T-helper 1 cell treated with Interleukin-12 subunit alpha and Interleukin-12 subunit beta and Interleukin-4 antibody, amounts not matched to agents 30 μg/mL and 1 μg/mL, for 36 hours (primary cell): ENCODE data around the gene HMCN2.

Experiments
- H3K27ac Mint-ChIP-seq: one replicate; pipeline ENCODE4 v1.8.0; 2021; ENCODE audit warnings: mild to moderate bottlenecking, mixed read lengths
- H3K27me3 Mint-ChIP-seq: one replicate; pipeline ENCODE4 v1.8.0; 2021; ENCODE audit warnings: low read depth, mixed read lengths
- H3K36me3 Mint-ChIP-seq: one replicate; pipeline ENCODE4 v1.8.0; 2021; ENCODE audit warnings: low read depth, mixed read lengths
- H3K4me1 Mint-ChIP-seq: one replicate; pipeline ENCODE4 v1.8.0; 2021; ENCODE audit warnings: low read depth, mixed read lengths
- H3K4me3 Mint-ChIP-seq: one replicate; pipeline ENCODE4 v1.8.0; 2021; ENCODE audit warnings: mild to moderate bottlenecking, moderate library complexity, mixed read lengths
- H3K9me3 Mint-ChIP-seq: one replicate; pipeline ENCODE4 v1.8.0; 2021; ENCODE audit warnings: mixed read lengths

The HMCN2 gene

DNA sequence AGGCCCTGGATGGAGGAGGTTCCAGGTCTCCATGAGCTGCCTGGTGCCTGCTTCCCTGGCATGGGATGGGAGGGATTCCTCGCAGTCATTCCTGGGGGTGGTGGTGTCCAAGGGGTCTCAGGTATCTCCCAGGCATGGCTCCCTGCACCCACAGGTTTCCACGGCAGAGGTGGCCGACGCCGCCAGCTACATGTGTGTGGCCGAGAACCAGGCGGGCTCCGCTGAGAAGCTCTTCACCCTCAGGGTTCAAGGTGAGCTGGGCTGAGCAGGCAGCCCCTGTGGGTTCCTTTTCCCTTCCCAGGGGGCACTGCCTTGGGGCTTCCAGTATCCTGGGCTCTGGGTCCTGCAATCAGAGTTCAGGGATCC, 117.8 kb downstream of the HMCN2 start:
- no peaks in the 10 kb centered on the region for H3K27me3 Mint-ChIP-seq
- H3K9me3 Mint-ChIP-seq: no peaks in the 10 kb centered on the region
- no peak overlapping the region for H3K27ac Mint-ChIP-seq
- no peaks in the 10 kb centered on the region for H3K4me1 Mint-ChIP-seq
- no peak overlapping the region for H3K4me3 Mint-ChIP-seq
- H3K36me3 Mint-ChIP-seq: no peaks in the 10 kb centered on the region

DNA sequence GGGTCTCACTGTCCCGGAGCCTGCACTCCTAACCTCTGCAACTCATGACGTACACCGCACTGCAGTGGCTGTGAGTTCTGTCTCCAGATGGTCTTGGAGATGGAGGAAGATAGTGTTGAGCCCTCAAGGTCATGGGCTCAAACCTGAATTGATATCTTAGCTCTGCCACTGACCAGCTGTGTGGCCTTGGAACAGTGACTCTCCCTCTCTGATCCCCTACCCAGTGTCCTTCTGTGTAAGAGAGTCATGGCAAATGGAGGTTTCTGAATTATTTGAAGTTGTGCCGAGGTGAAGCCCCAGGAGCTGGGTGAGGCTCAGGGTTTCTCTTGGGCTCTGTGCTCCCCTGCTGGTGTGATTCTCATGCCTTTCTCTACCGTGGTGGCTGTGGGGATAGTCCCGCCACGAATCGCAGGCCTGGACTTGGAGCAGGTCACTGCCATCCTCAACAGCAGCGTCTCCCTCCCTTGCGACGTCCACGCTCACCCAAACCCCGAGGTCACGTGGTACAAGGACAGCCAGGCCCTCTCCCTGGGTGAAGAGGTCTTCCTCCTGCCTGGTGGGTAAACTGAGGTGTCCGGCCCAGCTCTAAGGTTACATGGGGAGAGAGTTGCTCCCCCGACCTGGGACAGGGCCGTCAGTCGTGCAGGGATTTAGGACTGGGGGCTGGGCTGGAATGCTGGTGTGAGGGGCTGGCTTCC, 118.6 kb downstream of the HMCN2 start:
- Mint-ChIP-seq H3K36me3 (no peaks in the 10 kb centered on the region), H3K27ac (no peak overlapping the region), H3K4me3 (no peak overlapping the region)

DNA sequence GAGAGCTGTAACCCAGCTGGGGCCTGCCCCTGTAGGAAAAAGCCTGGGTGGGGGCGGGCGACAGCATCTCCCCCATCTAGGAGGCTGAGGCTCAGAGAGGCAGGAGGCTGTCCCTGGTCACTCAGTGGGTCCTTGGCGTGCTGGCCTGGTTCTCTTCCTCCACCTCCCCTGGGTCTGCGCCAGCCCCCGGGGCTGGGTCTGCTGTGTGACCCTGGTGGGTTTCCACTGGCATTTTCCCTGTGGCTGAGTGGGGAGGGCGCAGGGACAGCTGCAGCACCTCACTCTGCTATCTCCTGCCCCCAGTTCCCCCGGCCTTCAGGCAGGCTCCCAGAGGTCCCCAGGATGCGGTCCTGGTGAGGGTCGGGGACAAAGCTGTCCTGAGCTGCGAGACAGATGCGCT, 119.7 kb downstream of the HMCN2 start:
- H3K4me1 Mint-ChIP-seq: no peaks in the 10 kb centered on the region

More for the DNA sequence above, 118.6 kb downstream of the HMCN2 start:
- Mint-ChIP-seq H3K4me1 (no peaks in the 10 kb centered on the region), H3K27me3 (no peaks in the 10 kb centered on the region), H3K9me3 (no peaks in the 10 kb centered on the region)

DNA sequence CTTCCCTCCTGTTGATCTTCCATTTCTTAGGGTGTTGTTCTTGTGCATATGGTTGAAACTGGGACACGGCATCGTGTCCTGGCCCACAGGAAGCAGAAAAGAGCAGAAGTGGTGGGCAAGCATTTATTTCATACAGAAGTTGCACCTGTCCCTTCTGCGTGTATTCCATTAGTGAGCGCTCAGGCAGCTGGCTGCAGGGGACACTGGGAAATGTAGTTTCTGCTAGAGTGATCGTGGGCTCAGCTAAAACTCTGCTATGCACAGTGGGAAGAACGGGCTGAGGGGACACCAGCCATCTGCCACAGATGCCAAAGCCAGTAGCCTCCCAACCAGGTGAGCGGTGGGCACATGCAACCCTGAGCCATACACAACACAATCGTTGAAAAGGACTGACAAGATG, 121.8 kb downstream of the HMCN2 start:
- H3K4me1 Mint-ChIP-seq: no peaks in the 10 kb centered on the region
- H3K4me3 Mint-ChIP-seq: no peak overlapping the region
- H3K9me3 Mint-ChIP-seq: no peaks in the 10 kb centered on the region
- H3K27me3 Mint-ChIP-seq: no peaks in the 10 kb centered on the region
- H3K36me3 Mint-ChIP-seq: no peaks in the 10 kb centered on the region
- no peak overlapping the region for H3K27ac Mint-ChIP-seq

More for the DNA sequence above, 119.7 kb downstream of the HMCN2 start:
- no peaks in the 10 kb centered on the region for H3K36me3 Mint-ChIP-seq
- no peaks in the 10 kb centered on the region for H3K9me3 Mint-ChIP-seq
- H3K27ac Mint-ChIP-seq: no peak overlapping the region
- H3K4me3 Mint-ChIP-seq: no peak overlapping the region
- H3K27me3 Mint-ChIP-seq: no peaks in the 10 kb centered on the region

DNA sequence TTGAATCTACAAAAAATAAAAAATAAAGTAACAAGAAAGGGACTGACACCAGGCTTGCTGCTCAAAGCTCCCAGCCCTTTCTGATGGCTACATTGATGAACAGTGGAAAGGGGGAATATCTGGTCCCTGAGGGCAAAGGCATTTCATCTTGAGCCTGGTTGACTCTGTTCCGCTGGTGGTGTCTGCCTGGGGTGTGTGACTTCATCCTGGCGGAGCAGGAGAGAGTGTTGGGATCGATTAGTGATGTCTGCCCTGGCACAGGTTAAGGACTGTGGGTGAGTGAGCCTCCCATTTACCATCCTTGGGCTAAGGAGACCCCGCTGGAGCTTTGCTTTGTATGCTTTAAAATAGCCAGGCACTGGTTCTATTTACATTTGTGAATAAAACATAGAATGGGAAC, 122.3 kb downstream of the HMCN2 start:
- Mint-ChIP-seq H3K27ac (no peak overlapping the region), H3K4me3 (no peak overlapping the region), H3K36me3 (no peaks in the 10 kb centered on the region), H3K27me3 (no peaks in the 10 kb centered on the region), H3K4me1 (no peaks in the 10 kb centered on the region), H3K9me3 (no peaks in the 10 kb centered on the region)

DNA sequence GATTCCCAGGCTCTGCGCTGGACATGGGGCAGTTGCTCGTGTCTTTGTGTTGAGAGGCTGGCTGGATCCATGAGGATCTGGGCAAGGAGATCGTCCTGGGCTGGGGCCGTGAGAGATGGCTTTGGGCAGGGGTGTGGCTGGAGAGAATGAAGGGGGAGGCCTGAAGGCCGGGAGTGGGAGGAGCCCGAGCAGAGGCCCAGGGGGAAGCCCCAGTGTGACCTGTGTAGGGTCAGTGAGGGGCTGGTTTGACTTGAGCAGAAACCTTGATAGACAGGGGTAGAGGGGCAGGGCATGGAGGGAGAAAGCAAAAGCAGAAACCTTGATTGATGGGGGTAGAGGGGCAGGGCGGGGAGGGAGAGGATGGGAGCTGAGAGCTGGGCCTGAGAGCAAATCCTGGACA, 124.8 kb downstream of the HMCN2 start:
- H3K4me3 Mint-ChIP-seq: no peak overlapping the region

DNA sequence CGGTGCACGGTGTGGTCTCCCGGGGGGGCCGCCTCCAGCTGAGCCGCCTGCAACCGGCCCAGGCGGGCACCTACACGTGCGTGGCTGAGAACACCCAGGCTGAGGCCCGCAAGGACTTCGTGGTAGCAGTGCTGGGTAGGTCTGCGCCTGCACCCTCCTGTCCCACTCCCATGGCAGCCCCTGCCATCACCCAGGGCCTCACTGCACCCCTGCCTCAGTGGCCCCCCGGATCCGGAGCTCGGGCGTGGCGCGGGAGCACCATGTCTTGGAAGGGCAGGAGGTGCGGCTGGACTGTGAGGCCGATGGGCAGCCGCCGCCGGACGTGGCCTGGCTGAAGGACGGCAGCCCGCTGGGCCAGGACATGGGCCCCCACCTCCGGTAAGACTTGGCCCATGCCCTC, 125.4 kb downstream of the HMCN2 start:
- no peaks in the 10 kb centered on the region for H3K9me3 Mint-ChIP-seq
- H3K4me3 Mint-ChIP-seq: no peak overlapping the region
- H3K36me3 Mint-ChIP-seq: no peaks in the 10 kb centered on the region
- H3K27me3 Mint-ChIP-seq: no peaks in the 10 kb centered on the region
- H3K4me1 Mint-ChIP-seq: no peaks in the 10 kb centered on the region
- no peak overlapping the region for H3K27ac Mint-ChIP-seq

More for the DNA sequence above, 124.8 kb downstream of the HMCN2 start:
- Mint-ChIP-seq H3K4me1 (no peaks in the 10 kb centered on the region), H3K9me3 (no peaks in the 10 kb centered on the region), H3K27ac (no peak overlapping the region), H3K36me3 (no peaks in the 10 kb centered on the region), H3K27me3 (no peaks in the 10 kb centered on the region)

DNA sequence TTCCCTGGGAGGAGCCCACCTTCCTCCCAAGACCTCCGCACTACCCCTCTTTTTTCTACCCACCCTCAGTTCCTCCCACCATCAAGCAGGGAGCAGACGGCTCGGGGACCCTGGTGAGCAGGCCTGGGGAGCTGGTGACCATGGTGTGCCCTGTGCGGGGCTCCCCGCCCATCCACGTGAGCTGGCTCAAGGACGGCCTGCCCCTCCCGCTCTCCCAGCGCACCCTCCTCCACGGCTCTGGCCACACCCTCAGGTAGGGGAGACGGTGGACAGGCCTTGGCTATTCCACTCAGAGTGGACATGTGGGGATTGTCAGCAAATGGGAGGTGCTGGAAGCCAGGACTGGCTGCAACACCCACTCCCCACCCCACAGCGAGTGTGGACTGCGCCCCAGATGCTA, 126.3 kb downstream of the HMCN2 start:
- H3K27me3 Mint-ChIP-seq: no peaks in the 10 kb centered on the region
- H3K9me3 Mint-ChIP-seq: no peaks in the 10 kb centered on the region
- no peak overlapping the region for H3K27ac Mint-ChIP-seq
- no peak overlapping the region for H3K4me3 Mint-ChIP-seq
- H3K4me1 Mint-ChIP-seq: no peaks in the 10 kb centered on the region
- H3K36me3 Mint-ChIP-seq: no peaks in the 10 kb centered on the region

DNA sequence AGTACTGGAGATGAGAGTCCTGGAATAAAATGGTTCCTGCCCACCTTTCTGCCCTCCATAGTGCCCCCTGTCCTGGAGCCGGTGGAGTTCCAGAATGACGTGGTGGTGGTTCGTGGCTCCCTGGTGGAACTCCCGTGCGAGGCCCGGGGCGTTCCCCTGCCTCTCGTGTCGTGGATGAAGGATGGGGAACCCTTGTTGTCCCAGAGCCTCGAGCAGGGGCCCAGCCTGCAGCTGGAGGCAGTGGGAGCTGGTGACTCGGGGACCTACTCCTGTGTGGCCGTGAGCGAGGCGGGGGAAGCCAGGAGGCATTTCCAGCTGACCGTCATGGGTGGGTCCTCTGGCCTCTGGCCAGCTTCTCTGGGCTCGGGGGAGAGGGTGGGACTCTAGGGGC, 128.1 kb downstream of the HMCN2 start:
- Mint-ChIP-seq H3K9me3 (no peaks in the 10 kb centered on the region), H3K27ac (no peak overlapping the region), H3K4me1 (no peaks in the 10 kb centered on the region), H3K36me3 (no peaks in the 10 kb centered on the region), H3K27me3 (no peaks in the 10 kb centered on the region), H3K4me3 (no peak overlapping the region)

DNA sequence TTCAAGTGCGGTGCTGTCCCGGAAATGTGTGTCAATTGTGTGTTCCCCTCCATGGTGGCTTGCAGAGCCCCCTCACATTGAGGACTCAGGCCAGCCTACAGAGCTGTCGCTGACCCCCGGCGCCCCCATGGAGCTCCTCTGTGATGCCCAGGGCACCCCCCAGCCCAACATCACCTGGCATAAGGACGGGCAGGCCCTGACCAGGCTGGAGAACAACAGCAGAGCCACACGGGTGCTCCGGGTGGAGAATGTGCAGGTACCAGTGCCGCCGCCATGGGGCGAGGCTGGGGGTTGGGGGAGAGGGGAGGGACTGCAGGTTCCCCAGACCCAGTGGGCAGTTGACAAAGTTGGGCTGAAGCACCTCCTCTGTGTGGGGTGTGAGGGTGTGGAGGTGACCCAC, 128.8 kb downstream of the HMCN2 start:
- H3K27me3 Mint-ChIP-seq: no peaks in the 10 kb centered on the region

DNA sequence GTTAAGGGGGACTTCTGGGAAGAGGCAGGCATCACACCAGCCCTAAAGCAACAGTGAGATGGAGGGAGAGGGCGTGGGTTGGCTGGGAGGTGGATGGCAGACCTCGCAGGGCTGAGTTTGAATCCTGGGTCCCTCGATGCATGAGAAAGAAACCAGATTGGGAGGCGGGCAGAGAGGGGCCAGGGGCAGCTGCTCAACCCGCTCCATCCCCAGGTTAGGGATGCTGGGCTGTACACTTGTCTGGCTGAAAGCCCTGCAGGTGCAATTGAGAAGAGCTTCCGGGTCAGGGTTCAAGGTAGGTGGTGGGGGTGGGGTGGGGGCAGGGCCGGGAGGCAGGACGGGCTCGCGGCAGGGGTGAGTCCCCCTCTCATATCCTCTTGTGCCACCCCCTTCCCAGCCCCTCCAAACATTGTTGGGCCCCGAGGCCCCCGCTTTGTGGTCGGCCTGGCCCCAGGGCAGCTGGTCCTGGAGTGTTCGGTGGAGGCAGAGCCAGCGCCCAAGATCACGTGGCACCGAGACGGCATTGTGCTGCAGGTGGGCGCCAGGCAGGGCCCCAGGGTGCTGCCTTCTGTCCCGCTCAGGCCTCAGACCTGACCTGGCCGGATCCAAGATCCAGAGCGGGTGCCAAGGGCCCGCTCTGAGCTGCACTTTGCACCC, 129.4 kb downstream of the HMCN2 start:
- no peaks in the 10 kb centered on the region for H3K4me1 Mint-ChIP-seq
- H3K36me3 Mint-ChIP-seq: no peaks in the 10 kb centered on the region
- H3K4me3 Mint-ChIP-seq: no peak overlapping the region
- no peaks in the 10 kb centered on the region for H3K9me3 Mint-ChIP-seq
- H3K27me3 Mint-ChIP-seq: no peaks in the 10 kb centered on the region
- no peak overlapping the region for H3K27ac Mint-ChIP-seq

More for the DNA sequence above, 128.8 kb downstream of the HMCN2 start:
- no peaks in the 10 kb centered on the region for H3K9me3 Mint-ChIP-seq
- H3K4me3 Mint-ChIP-seq: no peak overlapping the region
- H3K36me3 Mint-ChIP-seq: no peaks in the 10 kb centered on the region
- no peak overlapping the region for H3K27ac Mint-ChIP-seq
- no peaks in the 10 kb centered on the region for H3K4me1 Mint-ChIP-seq

DNA sequence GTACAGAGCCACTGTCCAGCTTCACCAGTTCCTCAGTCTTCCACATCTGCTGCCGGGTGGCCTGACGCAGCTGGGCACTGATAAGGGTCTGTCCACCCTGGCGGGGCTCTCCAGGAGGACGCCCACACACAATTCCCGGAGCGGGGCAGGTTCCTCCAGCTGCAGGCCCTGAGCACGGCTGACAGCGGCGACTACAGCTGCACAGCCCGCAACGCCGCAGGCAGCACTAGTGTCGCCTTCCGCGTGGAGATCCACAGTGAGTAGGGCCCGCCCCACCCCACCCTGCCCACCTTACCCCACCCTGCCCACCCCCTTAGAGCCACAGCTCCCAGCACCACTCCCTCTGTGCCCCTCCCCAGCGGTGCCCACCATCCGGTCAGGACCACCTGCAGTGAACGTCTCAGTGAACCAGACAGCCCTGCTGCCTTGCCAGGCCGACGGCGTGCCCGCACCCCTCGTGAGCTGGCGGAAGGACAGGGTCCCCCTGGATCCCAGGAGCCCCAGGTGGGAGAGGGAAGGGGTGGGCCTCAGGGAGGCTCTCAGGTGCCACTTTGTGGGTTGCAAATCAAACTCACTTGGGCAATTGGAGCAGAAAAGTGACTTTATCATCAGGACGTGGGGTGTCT, 130.4 kb downstream of the HMCN2 start:
- Mint-ChIP-seq H3K4me1 (no peaks in the 10 kb centered on the region), H3K9me3 (no peaks in the 10 kb centered on the region), H3K36me3 (no peaks in the 10 kb centered on the region), H3K4me3 (no peak overlapping the region), H3K27me3 (no peaks in the 10 kb centered on the region), H3K27ac (no peak overlapping the region)

DNA sequence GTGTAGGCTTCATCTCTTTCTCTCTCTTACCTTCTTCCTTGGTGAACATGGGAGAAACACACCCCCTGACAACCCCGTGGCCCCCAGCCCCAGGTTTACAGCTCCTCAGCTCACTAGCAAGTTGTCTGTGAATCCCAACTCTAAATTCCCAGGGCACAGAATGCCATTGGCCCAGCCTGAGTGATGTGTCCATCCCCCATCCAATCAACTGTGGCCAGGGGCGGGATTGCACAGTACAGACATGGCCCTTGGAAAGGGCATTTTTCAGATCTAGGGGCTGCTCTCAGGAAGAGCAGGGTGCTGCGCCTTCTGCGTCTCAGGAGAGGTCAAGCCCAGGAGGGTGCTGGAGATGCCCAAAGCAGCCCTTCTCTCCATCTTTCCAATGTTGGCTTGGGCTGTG, 131.0 kb downstream of the HMCN2 start:
- no peaks in the 10 kb centered on the region for H3K36me3 Mint-ChIP-seq
- H3K27me3 Mint-ChIP-seq: no peaks in the 10 kb centered on the region
- no peaks in the 10 kb centered on the region for H3K9me3 Mint-ChIP-seq
- no peaks in the 10 kb centered on the region for H3K4me1 Mint-ChIP-seq
- no peak overlapping the region for H3K27ac Mint-ChIP-seq
- H3K4me3 Mint-ChIP-seq: no peak overlapping the region

DNA sequence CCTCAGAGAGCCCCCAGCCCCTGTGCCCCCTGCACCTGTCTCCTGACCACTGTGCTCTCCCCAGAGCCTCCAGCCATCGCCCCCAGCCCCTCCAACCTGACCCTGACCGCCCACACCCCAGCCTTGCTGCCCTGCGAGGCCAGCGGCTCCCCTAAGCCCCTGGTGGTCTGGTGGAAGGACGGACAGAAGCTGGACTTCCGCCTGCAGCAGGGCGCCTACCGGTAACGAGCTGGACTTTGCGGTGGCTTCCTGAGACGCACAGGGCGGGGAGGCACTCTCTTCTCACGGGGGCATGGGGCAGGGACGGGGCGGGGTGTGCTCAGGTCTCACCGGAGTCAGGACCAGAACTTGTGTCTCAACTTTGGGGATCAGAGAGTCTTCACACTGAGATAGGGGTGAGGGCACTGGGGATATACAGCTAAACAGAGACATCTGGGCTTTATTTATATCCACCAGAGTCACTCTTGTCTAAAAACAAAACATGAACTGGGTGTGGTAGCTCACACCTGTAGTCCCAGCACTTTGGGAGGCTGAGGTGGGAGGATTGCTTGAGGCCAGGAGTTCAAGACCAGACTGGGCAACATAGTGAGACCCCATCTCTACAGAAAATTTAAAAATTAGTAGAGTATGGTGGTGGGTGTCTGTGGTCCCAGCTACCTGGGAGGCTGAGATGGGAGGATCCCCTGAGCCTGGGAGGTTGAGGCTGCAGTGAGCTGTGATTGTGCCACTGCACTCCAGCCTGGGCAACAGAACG, 133.1 kb downstream of the HMCN2 start:
- Mint-ChIP-seq H3K4me1 (no peaks in the 10 kb centered on the region), H3K36me3 (no peaks in the 10 kb centered on the region), H3K27me3 (no peaks in the 10 kb centered on the region), H3K9me3 (no peaks in the 10 kb centered on the region), H3K27ac (no peak overlapping the region), H3K4me3 (no peak overlapping the region)

DNA sequence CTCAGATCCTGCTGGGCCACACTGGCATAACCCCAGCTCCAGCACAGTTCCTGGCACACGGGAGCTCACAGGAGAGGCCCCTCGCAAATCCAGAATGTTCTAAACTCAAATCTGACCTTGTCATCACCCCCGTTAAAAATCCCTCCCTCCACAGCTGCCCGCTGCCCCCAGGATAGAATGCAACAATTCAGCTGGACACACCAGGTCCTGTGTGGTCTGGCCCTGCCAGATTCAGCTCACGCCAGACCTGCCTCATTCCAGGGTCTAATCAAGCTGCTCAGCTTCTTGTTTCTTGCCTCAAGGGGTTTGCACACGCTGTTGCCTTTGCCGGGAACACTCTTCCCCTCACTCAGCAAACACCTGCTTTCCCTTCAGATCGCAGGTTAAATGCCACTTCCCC, 134.2 kb downstream of the HMCN2 start:
- H3K27ac Mint-ChIP-seq: no peak overlapping the region
- no peaks in the 10 kb centered on the region for H3K36me3 Mint-ChIP-seq
- H3K27me3 Mint-ChIP-seq: no peaks in the 10 kb centered on the region
- H3K9me3 Mint-ChIP-seq: no peaks in the 10 kb centered on the region
- H3K4me1 Mint-ChIP-seq: no peaks in the 10 kb centered on the region
- H3K4me3 Mint-ChIP-seq: no peak overlapping the region
